K562 (cell line): ENCODE measurements around the gene ANKRD12. TPM values are rescaled to one million over a fixed set of nuclear protein-coding genes. Genes with fewer than 3 reads are reported as not detected.
A peak's percentile ranks its signal among the peaks of the same experiment; 100 is the strongest.

Source experiments
- BDP1 ChIP-seq: IDR thresholded peaks from 3 replicates; pipeline ENCODE4 v1.6.1; 2011; ENCODE audit not compliant: insufficient read length, insufficient read depth
- BMI1 ChIP-seq: fragments of 150-350 bp; IDR thresholded peaks from 2 replicates; pipeline ENCODE4 v1.6.1; 2014; ENCODE audit warnings: low read length
- CEBPB ChIP-seq: fragments of 450-650 bp; IDR thresholded peaks from 2 replicates; pipeline ENCODE4 v1.6.1; 2016; ENCODE audit warnings: missing genetic modification characterization, missing compliant biosample characterization
- DMBX1 ChIP-seq: fragments of 250-450 bp; sonication (Bioruptor Pico); IDR thresholded peaks from 2 replicates; pipeline ENCODE4 v1.8.0; 2022; ENCODE audit warnings: inconsistent platforms, mild to moderate bottlenecking, moderate library complexity, borderline replicate concordance
- GABPB2 ChIP-seq: fragments of 250-450 bp; sonication (Bioruptor Pico); conservative IDR thresholded peaks from 2 replicates; pipeline ENCODE4 v1.5.1; 2021; ENCODE audit warnings: mild to moderate bottlenecking
- HDAC1 ChIP-seq, 2 experiments: fragments of 450-650 bp; IDR thresholded peaks; 2 replicates each; pipeline ENCODE4 v1.6.1; 2016 to 2017; ENCODE audit warnings: inconsistent platforms in 1 of 2, mild to moderate bottlenecking in 1 of 2, moderate library complexity in 1 of 2
- MAFF ChIP-seq: IDR thresholded peaks from 2 replicates; pipeline ENCODE4 v1.6.1; 2012; ENCODE audit warnings: low read length, improper control_type of control experiment
- MCM2 ChIP-seq: fragments of 450-650 bp; IDR thresholded peaks from 2 replicates; pipeline ENCODE4 v1.6.1; 2017; ENCODE audit warnings: low read depth, mild to moderate bottlenecking
- MECOM ChIP-seq: fragments of 250-450 bp; sonication (Bioruptor Pico); IDR thresholded peaks from 2 replicates; pipeline ENCODE4 v1.8.0; 2022; ENCODE audit warnings: inconsistent platforms
- NR2F6 ChIP-seq: fragments of 450-650 bp; formaldehyde crosslinking; IDR thresholded peaks from 2 replicates; pipeline ENCODE4 v1.4.0; 2020; ENCODE audit warnings: mild to moderate bottlenecking
- PCBP2 ChIP-seq: fragments of 200-400 bp; formaldehyde crosslinking; IDR thresholded peaks from 2 replicates; pipeline ENCODE4 v1.6.1; 2018; ENCODE audit warnings: low read length, low read depth, mild to moderate bottlenecking, moderate library complexity; ENCODE audit not compliant: poor library complexity, severe bottlenecking
- ZFPM2 ChIP-seq: fragments of 250-450 bp; sonication (Bioruptor Pico); IDR thresholded peaks from 2 replicates; pipeline ENCODE4 v1.5.1; 2022; ENCODE audit warnings: mild to moderate bottlenecking
- ZNF140 ChIP-seq: fragments of 250-450 bp; sonication (Bioruptor Pico); IDR thresholded peaks from 2 replicates; pipeline ENCODE4 v1.8.0; 2021; ENCODE audit warnings: moderate library complexity, mild to moderate bottlenecking, inconsistent platforms
- ZNF354B ChIP-seq: fragments of 250-450 bp; sonication (Bioruptor Pico); IDR thresholded peaks from 2 replicates; pipeline ENCODE4 v1.4.0; 2020
- ZNF785 ChIP-seq: fragments of 250-450 bp; sonication (Bioruptor Pico); IDR thresholded peaks from 2 replicates; pipeline ENCODE4 v1.4.0; 2020; ENCODE audit warnings: mild to moderate bottlenecking
- polyA plus RNA-seq, 8 experiments: library from polyadenylated mRNA; depleted of rRNA in 4 of 8; stranded (reverse) in 5 of 8; unstranded in 3 of 8; fragments of >200 nt; fragmentation: Nextera tagmentation in 2 of 8; fragmentation: Illumina TruSeq in 1 of 8; extraction: Ambion mirVana in 2 of 8; extraction: Trizol in 1 of 8; gene quantifications; 2 replicates each; pipeline versions ENCODE4 v1.2.1 to v1.2.3, GENCODE V29; 2011 to 2014; ENCODE audit warnings: inconsistent platforms in 1 of 8, missing spikeins in 1 of 8
- total RNA-seq, 7 experiments: library from RNA; depleted of rRNA in 6 of 7; stranded (reverse); fragments of >200 nt in 6 of 7; fragmentation: Illumina TruSeq in 2 of 7; extraction: Trizol in 2 of 7; gene quantifications; 2 replicates each; pipeline versions ENCODE4 v1.2.1 to v1.2.3, GENCODE V29; 2011 to 2021; ENCODE audit warnings: low replicate concordance in 1 of 7
- TF ChIP-seq, protein P1 (sequence below): fragments of 450-650 bp; IDR thresholded peaks from 2 replicates; pipeline ENCODE4 v1.6.1; 2016; ENCODE audit warnings: low read depth
- TF ChIP-seq, protein P2 (sequence below): fragments of 250-450 bp; sonication (Bioruptor Pico); IDR thresholded peaks from 2 replicates; pipeline ENCODE4 v1.4.0; 2020; ENCODE audit warnings: mild to moderate bottlenecking, moderate library complexity

The ANKRD12 gene
- total and polyA plus RNA-seq, 9 of the 15 experiments (the other 6 are each of a cell fraction or from before 2014, with no cell fraction given): 6.6 to 28.2 (median 16.0) TPM

DNA sequence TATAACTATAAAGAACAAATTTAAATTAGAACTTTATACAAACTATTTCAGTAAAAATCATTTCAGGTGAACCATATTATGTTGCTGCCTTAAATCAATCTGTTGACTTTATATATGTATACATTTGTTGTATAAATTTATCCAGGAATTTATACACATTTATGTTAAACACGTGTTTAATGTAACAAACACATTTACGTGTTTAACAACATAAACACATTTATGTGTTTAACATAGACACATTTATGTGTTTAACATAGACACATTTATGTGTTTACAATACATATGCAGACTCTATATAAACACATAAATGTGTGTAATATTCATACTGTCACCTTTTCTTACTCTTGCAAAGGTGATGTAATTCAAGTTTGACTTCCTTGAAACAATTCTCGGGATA lies 122.6 kb downstream of the ANKRD12 start (continued):
- TF ChIP-seq, protein P1, sequence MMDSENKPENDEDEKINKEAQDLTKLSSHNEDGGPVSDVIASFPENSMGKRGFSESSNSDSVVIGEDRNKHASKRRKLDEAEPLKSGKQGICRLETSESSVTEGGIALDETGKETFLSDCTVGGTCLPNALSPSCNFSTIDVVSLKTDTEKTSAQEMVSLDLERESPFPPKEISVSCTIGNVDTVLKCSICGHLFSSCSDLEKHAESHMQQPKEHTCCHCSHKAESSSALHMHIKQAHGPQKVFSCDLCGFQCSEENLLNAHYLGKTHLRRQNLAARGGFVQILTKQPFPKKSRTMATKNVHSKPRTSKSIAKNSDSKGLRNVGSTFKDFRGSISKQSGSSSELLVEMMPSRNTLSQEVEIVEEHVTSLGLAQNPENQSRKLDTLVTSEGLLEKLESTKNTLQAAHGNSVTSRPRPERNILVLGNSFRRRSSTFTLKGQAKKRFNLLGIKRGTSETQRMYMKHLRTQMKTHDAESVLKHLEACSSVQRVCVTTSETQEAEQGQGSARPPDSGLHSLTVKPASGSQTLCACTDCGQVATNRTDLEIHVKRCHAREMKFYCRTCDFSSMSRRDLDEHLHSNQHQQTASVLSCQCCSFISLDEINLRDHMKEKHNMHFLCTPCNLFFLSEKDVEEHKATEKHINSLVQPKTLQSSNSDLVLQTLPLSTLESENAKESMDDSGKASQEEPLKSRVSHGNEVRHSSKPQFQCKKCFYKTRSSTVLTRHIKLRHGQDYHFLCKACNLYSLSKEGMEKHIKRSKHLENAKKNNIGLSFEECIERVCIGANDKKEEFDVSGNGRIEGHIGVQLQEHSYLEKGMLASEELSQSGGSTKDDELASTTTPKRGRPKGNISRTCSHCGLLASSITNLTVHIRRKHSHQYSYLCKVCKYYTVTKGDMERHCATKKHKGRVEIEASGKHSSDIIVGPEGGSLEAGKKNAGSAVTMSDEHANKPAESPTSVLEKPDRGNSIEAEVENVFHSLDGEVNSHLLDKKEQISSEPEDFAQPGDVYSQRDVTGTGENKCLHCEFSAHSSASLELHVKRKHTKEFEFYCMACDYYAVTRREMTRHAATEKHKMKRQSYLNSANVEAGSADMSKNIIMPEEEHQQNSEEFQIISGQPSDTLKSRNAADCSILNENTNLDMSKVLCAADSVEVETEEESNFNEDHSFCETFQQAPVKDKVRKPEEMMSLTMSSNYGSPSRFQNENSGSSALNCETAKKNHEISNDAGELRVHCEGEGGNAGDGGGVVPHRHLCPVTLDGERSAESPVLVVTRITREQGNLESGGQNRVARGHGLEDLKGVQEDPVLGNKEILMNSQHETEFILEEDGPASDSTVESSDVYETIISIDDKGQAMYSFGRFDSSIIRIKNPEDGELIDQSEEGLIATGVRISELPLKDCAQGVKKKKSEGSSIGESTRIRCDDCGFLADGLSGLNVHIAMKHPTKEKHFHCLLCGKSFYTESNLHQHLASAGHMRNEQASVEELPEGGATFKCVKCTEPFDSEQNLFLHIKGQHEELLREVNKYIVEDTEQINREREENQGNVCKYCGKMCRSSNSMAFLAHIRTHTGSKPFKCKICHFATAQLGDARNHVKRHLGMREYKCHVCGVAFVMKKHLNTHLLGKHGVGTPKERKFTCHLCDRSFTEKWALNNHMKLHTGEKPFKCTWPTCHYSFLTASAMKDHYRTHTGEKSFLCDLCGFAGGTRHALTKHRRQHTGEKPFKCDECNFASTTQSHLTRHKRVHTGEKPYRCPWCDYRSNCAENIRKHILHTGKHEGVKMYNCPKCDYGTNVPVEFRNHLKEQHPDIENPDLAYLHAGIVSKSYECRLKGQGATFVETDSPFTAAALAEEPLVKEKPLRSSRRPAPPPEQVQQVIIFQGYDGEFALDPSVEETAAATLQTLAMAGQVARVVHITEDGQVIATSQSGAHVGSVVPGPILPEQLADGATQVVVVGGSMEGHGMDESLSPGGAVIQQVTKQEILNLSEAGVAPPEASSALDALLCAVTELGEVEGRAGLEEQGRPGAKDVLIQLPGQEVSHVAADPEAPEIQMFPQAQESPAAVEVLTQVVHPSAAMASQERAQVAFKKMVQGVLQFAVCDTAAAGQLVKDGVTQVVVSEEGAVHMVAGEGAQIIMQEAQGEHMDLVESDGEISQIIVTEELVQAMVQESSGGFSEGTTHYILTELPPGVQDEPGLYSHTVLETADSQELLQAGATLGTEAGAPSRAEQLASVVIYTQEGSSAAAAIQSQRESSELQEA: no peak
- no peak for TF ChIP-seq BDP1
- peak; percentile 95 for TF ChIP-seq GABPB2
- TF ChIP-seq ZNF785 (CRISPR knock-in tag): no peak
- no peak for TF ChIP-seq MAFF
- TF ChIP-seq ZNF354B (CRISPR knock-in tag): peak; percentile 77; the same call in 1 of the 2 replicates
- TF ChIP-seq PCBP2: no peak
- TF ChIP-seq, protein P2, sequence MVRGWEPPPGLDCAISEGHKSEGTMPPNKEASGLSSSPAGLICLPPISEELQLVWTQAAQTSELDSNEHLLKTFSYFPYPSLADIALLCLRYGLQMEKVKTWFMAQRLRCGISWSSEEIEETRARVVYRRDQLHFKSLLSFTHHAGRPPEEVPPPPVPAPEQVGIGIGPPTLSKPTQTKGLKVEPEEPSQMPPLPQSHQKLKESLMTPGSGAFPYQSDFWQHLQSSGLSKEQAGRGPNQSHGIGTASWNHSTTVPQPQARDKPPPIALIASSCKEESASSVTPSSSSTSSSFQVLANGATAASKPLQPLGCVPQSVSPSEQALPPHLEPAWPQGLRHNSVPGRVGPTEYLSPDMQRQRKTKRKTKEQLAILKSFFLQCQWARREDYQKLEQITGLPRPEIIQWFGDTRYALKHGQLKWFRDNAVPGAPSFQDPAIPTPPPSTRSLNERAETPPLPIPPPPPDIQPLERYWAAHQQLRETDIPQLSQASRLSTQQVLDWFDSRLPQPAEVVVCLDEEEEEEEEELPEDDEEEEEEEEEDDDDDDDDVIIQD (CRISPR knock-in tag): peak; percentile 72; the same call in 1 of the 2 replicates
- peak; percentile 98 for TF ChIP-seq ZNF140
- no peak for TF ChIP-seq HDAC1 (IDR thresholded peaks at IDR 0.05)
- peak; percentile 72 for TF ChIP-seq MECOM (CRISPR knock-in tag)
- peak; percentile 89; the same call in 1 of the 2 replicates for TF ChIP-seq NR2F6 (CRISPR knock-in tag)
- peak; percentile 84; the same call in 1 of the 2 replicates for TF ChIP-seq ZFPM2 (CRISPR knock-in tag)
- TF ChIP-seq CEBPB: peak; percentile 17; the same call in 1 of the 2 replicates
- no peak for TF ChIP-seq DMBX1 (CRISPR knock-in tag)
- TF ChIP-seq MCM2: no peak
- no peak for TF ChIP-seq BMI1
